LNCaP clone FGC (cell line): ENCODE data around the gene IL17REL.
A peak's percentile ranks its signal among the peaks of the same experiment; 100 is the strongest.

Experiments used
- DNase-seq: peaks from one replicate; pipeline ENCODE4 v3.0.0-alpha.2; 2011; ENCODE audit warnings: low read depth
- H3K4me3 ChIP-seq: 2 replicates; pipeline ENCODE4 v1.5.1; 2011; ENCODE audit warnings: mild to moderate bottlenecking, low read depth, low read length, control low read depth
- TF ChIP-seq, protein P1 (sequence below): IDR thresholded peaks from 2 replicates; pipeline ENCODE4 v1.5.1; 2012; ENCODE audit warnings: mild to moderate bottlenecking; ENCODE audit not compliant: control insufficient read depth, insufficient read depth; ENCODE audit errors: extremely low read depth

IL17REL gene

DNA sequence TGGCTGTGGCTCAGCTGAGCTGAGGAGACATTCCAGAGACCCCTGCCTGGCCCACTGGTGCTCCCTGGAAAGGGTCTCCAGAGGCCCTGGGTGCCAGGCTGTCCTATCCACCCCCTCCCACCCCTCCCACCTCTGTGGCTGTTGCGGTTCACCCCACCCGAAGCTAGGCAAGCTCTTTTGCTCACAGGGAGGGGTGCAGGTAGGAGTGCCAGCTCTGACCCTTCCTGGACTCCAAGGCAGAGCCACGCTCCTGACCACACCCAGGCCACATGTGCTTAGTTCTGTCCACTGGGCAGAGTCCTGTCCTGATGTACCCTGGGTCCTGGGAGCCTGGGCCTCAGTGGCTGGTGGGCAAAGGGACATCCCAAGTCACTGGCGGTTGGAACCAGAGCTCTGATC, 16.4 kb downstream of the IL17REL start:
- H3K4me3 ChIP-seq, result no peak overlapping the region
- TF ChIP-seq, protein P1, sequence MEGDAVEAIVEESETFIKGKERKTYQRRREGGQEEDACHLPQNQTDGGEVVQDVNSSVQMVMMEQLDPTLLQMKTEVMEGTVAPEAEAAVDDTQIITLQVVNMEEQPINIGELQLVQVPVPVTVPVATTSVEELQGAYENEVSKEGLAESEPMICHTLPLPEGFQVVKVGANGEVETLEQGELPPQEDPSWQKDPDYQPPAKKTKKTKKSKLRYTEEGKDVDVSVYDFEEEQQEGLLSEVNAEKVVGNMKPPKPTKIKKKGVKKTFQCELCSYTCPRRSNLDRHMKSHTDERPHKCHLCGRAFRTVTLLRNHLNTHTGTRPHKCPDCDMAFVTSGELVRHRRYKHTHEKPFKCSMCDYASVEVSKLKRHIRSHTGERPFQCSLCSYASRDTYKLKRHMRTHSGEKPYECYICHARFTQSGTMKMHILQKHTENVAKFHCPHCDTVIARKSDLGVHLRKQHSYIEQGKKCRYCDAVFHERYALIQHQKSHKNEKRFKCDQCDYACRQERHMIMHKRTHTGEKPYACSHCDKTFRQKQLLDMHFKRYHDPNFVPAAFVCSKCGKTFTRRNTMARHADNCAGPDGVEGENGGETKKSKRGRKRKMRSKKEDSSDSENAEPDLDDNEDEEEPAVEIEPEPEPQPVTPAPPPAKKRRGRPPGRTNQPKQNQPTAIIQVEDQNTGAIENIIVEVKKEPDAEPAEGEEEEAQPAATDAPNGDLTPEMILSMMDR, result no peak
- no peak for DNase-seq

DNA sequence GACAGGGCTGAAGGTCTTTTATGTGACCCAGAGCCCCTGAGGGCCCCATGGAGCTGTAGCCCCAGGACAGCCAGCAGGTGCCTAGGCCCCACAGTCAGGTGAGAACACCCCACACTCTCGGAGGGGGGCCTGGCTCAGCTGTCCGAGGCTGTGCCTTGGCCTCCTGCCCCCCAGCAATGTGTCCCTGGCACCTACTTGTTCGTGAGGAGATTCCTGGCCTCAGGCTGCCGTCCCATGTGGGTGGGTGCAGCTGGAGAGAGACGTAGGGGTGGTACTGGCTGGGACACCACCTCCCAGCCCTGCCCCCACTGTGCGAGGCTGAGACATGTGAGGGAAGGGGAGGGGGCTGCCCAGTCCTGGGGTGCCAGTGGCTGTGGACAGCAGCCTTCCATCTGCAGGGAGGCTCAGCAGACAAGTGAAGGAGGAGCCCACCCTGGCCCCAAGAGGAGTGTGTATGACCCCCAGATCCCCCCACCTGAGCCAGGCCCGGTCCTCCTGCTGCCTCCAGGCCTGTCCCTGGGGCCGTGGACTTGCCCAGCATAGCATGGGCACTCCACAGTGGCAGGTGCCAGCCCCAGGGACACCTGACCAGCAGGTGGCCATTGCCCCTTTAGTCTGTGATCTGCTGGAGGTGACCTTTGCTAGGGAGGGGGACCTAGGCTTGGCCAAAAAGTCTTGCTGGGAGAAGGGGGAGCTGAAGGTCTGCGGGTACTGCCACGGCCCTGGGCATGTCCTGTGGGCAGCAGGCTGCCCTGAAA, 17.0 kb downstream of the IL17REL start:
- TF ChIP-seq, protein P1, result no peak
- H3K4me3 ChIP-seq, result no peak overlapping the region
- DNase-seq, result no peak

DNA sequence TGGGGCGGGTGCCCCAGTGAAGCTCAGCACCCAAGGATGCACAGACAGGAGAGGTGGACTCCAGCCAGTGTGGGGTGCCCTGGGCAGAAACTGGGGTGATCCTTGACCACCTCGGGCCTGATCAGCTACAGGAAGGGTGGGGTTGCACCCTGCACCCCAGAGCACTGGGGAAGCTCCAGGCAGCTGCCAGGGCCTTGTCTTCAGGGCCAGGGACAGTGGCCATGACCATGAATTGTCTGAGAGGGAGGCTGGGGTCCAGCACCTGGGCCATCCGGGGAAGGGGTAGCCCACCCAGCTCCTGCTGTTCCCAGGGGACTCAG, 17.6 kb downstream of the IL17REL start:
- DNase-seq, result no peak
- no peak overlapping the region for H3K4me3 ChIP-seq
- TF ChIP-seq, protein P1, result no peak

DNA sequence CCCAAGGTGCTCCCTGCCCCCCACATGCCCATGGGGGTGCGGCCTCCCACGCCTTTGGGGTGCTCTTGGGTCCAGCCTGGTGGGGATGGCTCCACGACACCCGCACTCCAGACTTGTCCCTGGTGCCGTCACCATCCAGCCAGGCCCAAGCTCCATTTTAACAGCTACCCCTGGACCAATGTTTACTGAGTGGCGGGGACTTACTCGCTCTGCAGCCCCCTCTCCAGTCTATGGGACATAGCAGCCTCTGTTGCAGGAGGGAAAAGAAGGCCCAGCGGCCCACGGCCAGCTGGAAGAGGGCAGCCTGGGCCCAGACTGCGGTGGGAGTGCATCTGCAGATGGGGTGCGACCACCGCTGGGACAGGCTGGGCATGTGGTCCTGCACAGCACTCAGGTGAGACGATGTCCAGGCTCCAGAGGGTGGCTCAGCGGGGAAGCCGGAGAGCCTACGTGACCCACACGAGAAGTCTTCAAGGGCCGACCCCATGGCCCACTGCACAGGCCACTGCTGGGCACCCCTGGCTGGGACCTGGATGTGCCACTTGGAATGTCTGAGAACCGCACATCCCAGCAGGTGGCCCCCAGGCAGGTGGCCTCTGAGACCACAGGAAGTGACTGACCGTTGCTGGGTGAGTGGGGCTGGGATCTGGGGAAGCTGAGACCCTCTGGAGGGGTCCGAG, 18.1 kb downstream of the IL17REL start:
- no peak overlapping the region for H3K4me3 ChIP-seq
- TF ChIP-seq, protein P1, result no peak
- no peak for DNase-seq

DNA sequence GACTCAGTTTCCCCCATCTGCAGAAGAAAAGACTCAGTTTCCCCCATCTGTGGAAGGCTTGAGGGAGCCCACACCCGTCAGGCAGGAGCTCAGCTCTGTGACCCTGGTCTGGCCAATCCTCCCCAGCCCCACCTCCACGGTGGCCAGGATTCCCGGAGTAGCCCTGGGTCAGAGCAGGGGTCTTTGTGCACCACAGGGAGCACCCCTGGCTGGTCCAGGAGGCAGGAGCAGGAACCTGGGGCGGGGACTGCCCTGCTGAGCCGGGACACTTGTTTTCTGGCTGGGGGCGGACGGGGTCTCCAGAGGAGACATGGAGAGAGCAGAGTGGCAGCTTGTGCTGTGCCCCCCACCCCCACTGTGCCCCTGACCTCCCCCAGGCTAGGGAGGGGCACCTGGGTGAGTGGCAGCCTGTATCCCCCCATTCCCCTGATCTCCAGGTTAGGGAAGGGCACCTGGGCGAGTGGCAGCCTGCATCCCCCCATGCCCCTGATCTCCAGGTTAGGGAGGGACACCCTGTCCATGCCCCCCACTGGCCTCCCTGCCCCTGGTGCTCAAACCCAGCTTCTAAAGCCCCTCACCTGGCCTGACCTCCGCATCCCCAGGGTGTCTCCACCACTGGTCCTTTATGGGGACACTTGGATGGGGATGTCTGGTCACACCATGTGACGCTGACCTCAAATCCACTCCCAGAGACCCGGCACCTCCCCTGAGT, 18.8 kb downstream of the IL17REL start:
- TF ChIP-seq, protein P1, result no peak

DNA sequence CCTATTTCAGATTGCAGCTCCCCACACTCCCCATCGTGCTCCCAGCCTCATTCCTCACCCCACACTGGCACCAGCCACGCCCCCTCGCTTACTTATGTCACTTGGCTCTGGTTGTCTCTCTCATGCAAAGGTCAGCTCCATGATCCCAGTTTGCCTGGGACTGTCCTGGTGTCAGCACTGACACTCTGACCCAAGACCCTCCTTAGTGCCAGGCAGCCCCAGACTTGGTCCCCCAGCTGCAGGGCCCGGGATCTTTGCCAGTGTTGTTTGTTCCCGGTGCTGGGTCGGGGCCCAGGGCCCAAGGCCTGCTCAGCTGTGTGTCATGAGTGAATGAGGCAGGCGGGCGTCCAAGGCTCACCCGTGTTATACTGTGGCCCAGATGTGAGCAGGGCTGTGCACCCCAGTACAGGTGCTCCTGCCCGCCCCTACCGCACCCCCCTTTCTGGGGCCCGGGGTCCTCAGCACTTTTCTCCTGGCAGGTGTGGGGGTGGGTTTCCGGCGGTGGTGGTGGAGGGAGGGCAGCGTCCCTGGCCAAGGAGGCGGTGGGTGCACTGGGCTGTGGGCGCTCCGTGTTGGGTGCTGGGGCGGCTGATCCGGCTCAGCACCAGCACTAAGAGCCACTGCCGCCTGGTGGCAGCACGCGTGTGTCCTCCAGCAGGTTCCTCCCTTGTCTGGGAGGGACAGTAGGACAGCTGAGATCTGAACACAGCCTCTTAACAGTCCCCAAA, 19.5 kb downstream of the IL17REL start:
- no peak for DNase-seq
- no peak overlapping the region for H3K4me3 ChIP-seq
- TF ChIP-seq, protein P1, result peak; percentile 86

More for the DNA sequence above, 18.8 kb downstream of the IL17REL start:
- no peak overlapping the region for H3K4me3 ChIP-seq
- no peak for DNase-seq
